ENCODE results near the gene SBF1.

DNA sequence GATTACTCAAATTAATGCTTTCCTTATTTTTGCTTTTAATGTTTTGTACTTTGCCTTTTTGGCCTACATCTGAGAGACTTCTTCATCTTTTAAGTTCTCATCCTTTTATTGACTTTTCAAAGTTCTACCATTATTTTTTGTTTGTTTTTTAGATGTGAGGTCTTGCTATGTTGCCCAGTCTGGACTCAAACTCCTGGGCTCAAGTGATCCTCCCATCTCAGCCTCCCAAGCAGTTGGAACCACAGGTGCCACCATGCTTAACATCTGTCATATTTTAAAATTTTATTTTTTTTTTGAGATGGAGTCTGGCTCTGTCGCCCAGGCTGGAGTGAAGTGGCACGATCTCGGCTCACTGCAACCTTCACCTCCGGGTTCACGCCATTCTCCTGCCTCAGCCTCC, 73.9 kb downstream of the SBF1 start:
- no peak for TF ChIP-seq POLR2A (IDR thresholded peaks at IDR 0.05)
- TF ChIP-seq, protein P1, sequence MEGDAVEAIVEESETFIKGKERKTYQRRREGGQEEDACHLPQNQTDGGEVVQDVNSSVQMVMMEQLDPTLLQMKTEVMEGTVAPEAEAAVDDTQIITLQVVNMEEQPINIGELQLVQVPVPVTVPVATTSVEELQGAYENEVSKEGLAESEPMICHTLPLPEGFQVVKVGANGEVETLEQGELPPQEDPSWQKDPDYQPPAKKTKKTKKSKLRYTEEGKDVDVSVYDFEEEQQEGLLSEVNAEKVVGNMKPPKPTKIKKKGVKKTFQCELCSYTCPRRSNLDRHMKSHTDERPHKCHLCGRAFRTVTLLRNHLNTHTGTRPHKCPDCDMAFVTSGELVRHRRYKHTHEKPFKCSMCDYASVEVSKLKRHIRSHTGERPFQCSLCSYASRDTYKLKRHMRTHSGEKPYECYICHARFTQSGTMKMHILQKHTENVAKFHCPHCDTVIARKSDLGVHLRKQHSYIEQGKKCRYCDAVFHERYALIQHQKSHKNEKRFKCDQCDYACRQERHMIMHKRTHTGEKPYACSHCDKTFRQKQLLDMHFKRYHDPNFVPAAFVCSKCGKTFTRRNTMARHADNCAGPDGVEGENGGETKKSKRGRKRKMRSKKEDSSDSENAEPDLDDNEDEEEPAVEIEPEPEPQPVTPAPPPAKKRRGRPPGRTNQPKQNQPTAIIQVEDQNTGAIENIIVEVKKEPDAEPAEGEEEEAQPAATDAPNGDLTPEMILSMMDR (IDR thresholded peaks at IDR 0.05), result no peak

Measured in body of pancreas (tissue), 4 donors.